LNCAP (cell line): ENCODE results near the gene IKZF1.

ENCODE experiments used
- TF ChIP-seq, protein P1 (sequence below): fragments of 450-650 bp; IDR thresholded peaks from 2 replicates; pipeline ENCODE4 v1.5.1; 2017; ENCODE audit warnings: mild to moderate bottlenecking

The IKZF1 gene

GRCh38 chr7:50333221-50333651 is 28.7 kb downstream of the IKZF1 start:
- TF ChIP-seq, protein P1, sequence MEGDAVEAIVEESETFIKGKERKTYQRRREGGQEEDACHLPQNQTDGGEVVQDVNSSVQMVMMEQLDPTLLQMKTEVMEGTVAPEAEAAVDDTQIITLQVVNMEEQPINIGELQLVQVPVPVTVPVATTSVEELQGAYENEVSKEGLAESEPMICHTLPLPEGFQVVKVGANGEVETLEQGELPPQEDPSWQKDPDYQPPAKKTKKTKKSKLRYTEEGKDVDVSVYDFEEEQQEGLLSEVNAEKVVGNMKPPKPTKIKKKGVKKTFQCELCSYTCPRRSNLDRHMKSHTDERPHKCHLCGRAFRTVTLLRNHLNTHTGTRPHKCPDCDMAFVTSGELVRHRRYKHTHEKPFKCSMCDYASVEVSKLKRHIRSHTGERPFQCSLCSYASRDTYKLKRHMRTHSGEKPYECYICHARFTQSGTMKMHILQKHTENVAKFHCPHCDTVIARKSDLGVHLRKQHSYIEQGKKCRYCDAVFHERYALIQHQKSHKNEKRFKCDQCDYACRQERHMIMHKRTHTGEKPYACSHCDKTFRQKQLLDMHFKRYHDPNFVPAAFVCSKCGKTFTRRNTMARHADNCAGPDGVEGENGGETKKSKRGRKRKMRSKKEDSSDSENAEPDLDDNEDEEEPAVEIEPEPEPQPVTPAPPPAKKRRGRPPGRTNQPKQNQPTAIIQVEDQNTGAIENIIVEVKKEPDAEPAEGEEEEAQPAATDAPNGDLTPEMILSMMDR, result no peak

- TF ChIP-seq, protein P1, result no peak
Observed at GRCh38 chr7:50334341-50334994, 30.0 kb downstream of the IKZF1 start.

GRCh38 chr7:50335230-50335794 is 30.8 kb downstream of the IKZF1 start:
- TF ChIP-seq, protein P1, result no peak

DNA sequence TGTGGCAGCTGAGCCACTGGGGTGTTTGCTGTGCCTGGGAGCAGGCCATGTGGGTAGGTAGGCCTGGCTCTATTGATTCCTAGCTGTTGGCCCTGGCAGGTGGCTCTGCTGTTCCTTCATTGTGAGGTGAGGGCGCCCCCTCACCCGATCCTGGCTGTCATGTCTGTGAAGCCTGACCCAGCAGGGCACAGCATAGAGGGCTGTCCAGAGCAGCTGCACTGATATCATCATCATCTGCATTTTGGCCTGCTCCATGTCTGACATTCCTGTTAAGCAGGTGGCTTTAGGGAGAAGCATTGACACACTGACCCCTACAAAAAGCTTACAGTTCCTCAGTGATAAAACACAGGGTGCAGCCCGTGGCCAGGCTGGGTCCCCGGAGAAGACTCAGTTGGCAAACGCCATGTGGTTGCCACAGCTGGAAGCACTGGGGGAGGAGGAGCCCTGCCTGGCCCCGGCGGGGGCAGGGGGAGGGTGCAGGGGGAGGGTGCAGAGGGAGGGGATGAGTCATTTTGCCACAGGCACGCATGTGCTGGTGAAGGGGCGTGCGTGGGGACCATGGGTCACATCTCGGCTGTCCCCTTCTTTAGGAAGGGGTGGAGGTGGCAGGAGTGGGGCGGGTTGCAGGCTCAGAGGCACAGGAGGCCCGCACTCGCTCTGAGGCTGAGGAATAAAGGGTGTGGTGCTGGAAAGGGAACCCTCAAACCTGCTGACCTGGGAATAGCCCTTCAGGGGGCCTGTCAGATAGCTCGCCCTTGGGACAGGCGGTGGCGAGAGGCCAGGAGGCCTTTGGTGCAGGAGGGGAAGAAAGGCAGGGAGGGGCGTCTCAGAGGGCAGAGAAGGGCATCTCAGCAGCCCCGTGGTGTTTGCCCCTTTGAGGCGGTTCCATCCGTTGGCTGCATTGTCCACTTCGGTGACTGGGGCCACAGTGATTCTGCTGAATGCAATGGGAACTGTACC is 31.6 kb downstream of the IKZF1 start:
- TF ChIP-seq, protein P1, result no peak

GRCh38 chr7:50336894-50337703 is 32.6 kb downstream of the IKZF1 start:
- TF ChIP-seq, protein P1, result no peak

DNA sequence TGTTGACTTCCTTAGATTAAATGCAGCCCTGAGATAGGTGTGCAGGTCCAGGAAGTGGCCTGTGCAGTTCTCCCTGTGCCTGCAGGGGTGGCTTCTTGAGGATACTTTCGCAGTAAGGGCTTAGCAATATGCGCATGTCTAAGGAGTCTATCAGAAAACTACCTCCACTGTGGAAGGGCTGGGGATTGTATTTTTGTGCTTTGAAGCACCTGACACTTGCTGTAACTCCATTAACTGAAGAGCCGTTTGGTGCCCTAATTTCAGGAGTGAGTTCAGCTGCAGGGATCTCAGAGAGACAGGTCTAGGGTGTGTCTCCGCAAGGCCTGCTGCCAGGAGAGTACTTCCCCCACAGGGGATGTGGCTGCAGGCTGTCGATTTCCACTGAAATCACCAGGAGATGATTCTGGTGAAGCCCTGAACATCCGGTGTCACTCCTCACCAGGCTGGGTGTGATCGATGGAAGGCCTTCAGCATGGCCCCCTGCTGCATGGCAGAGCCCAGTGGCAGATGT is 35.5 kb downstream of the IKZF1 start:
- TF ChIP-seq, protein P1, result no peak

DNA sequence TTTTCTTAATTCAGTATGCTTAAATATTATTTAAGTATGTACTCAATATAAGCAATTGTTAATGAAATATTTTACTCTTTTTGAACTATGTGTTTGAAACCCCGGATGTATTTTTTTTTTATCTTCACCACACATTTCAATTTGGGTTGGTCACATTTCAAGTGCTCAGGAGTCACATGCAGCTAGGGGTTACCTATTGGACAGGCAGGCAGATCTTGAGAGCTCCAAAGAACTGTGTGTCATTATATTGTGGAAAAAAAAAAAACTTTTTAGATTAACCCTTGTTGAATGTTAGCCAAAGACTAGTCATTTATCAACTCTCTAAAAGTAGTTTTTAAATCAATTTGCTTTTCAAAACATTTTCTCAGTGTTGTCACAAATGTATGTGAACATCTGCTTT is 37.2 kb downstream of the IKZF1 start:
- TF ChIP-seq, protein P1, result no peak
